GM12891 (cell line): ENCODE measurements around the gene ARG2.

ENCODE experiments used
- POLR2A ChIP-seq: IDR thresholded peaks from 2 replicates; pipeline ENCODE4 v1.6.1; 2011; ENCODE audit warnings: low read depth, low read length, control low read depth
- POLR2AphosphoS5 ChIP-seq: IDR thresholded peaks from 2 replicates; pipeline ENCODE4 v1.6.1; 2011; ENCODE audit warnings: low read depth, low read length, control low read depth

DNA sequence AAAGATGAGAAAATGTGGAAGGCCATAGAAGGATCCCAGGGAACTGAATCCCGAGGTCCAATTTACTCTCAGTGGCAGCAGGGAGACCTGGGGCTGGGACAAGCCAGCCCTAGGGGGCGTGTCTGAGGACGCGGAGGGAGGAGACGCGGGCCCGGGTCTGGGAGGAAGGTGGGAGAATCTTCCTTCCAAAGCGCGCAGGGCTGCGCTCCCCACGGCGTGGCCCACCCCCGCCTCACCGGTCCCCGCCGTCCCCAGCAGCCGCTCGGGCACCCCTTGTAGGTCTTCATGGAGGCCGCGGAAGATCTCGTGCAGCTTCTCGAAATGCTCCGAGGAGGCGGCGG lies 54.4 kb downstream of the ARG2 start:
- TF ChIP-seq POLR2AphosphoS5, result no peak
- TF ChIP-seq POLR2A, result no peak
